ENCODE results near the gene SLC25A2. TPM values are rescaled to one million over a fixed set of nuclear protein-coding genes. Genes with fewer than 3 reads are reported as not detected.
"Not testable (repeated sequence)": the region's sequence is repeated elsewhere in the genome, so short reads cannot be mapped to it uniquely, and the experiment has no call there.

SLC25A2 gene
- total and polyA plus RNA-seq, 10 of the 15 experiments (the other 5 are each of a cell fraction or from before 2014, with no cell fraction given) = 0.09 to 0.44 (median 0.24) TPM; not detected in 6

GRCh38 chr5:141349917-141350619 lies 46.2 kb upstream of the SLC25A2 start, which contains the start of gene PCDHGB1 (continued):
- no peak for TF ChIP-seq CUX1 (IDR thresholded peaks at IDR 0.05; ENCODE audit: insufficient replicate concordance, low read depth, low read length)
- no peak for TF ChIP-seq BMI1 (IDR thresholded peaks at IDR 0.05; ENCODE audit: borderline replicate concordance)

GRCh38 chr5:141346017-141346416 lies 42.2 kb upstream of the SLC25A2 start:
- H3K27ac ChIP-seq (ENCODE audit: control insufficient read depth, insufficient read depth); DNase-seq (ENCODE audit: low read depth, low spot score); intact Hi-C loops (cut with micrococcal nuclease; ENCODE audit: unreplicated experiment); H3K4me1 ChIP-seq (ENCODE audit: control insufficient read depth, insufficient read depth, low read length); H4K20me1 ChIP-seq (ENCODE audit: control insufficient read depth, insufficient read depth); RAD21 ChIA-PET (ENCODE audit: unreplicated experiment); H3K9me3 ChIP-seq (replicated peaks; ENCODE audit: control insufficient read depth, insufficient read depth, low read length); POLR2A ChIA-PET; H3K36me3 ChIP-seq (ENCODE audit: control insufficient read depth in 2 of 2, insufficient read depth in 2 of 2, low read length in 1 of 2); H3K4me3 ChIP-seq; in situ Hi-C loops (cut with MboI); FAIRE-seq; H3K4me2 ChIP-seq (ENCODE audit: control insufficient read depth, insufficient read depth); H3K27me3 ChIP-seq (replicated peaks in 1 of 2; ENCODE audit: control insufficient read depth in 2 of 2, insufficient read depth in 2 of 2, low read length in 1 of 2); BruUV-seq (replicated peaks); H2AFZ ChIP-seq (ENCODE audit: control insufficient read depth, low read depth, low read length); SMC1A ChIA-PET (ENCODE audit: uncharacterized antibody, unreplicated experiment); H3K79me2 ChIP-seq (ENCODE audit: control insufficient read depth, insufficient read depth, low read length); ATAC-seq; H3K9ac ChIP-seq (ENCODE audit: control insufficient read depth, insufficient read depth, low read length): not testable (repeated sequence)
- CTCF ChIA-PET = interaction anchor here (0.6 to 0.7 kb wide), 2 partner anchors 9 to 34 kb away, joined by 3 to 4 read pairs; partner anchors contain the start of gene PCDHGA4
- 93% methylated on average over 18 of the region's 35 CpGs for WGBS (ENCODE audit: insufficient coverage, insufficient replicate concordance, low lambda C conversion rate, missing lambda C conversion rate)
